Activated CD4-positive, alpha-beta memory T cell treated with anti-CD3 and anti-CD28 coated beads, Interleukin-2, amount 10 ng/mL, durations not matched to agents 7 days and 5 days (primary cell): ENCODE measurements around the gene FUNDC2. TPM values are rescaled to one million over a fixed set of nuclear protein-coding genes. Genes with fewer than 3 reads are reported as not detected.

Experiments used
- CTCF ChIA-PET: fragments of 350-600 bp; sonication (Branson Sonifier 250); formaldehyde crosslinking; loops from one replicate; lab custom pipeline; 2021; ENCODE audit warnings: antibody characterized with exemption, inconsistent platforms; lab: Charles Lee
- POLR2A ChIA-PET: fragments of 350-600 bp; sonication (Branson Sonifier 250); formaldehyde crosslinking; loops from one replicate; lab custom pipeline; 2021; ENCODE audit warnings: antibody characterized with exemption; lab: Charles Lee
- DNase-seq: peaks from one replicate; pipeline ENCODE4 v3.0.0-alpha.2; 2020
- H3K27ac Mint-ChIP-seq: one replicate; pipeline ENCODE4 v1.8.0; 2021; ENCODE audit warnings: mild to moderate bottlenecking, mixed read lengths
- H3K27me3 Mint-ChIP-seq: one replicate; pipeline ENCODE4 v1.8.0; 2021; ENCODE audit warnings: mixed read lengths
- H3K36me3 Mint-ChIP-seq: one replicate; pipeline ENCODE4 v1.8.0; 2021; ENCODE audit warnings: low read depth, mixed read lengths
- H3K4me1 Mint-ChIP-seq: one replicate; pipeline ENCODE4 v1.8.0; 2021; ENCODE audit warnings: mixed read lengths
- H3K4me3 Mint-ChIP-seq: one replicate; pipeline ENCODE4 v1.8.0; 2021; ENCODE audit warnings: mild to moderate bottlenecking, mixed read lengths
- H3K9me3 Mint-ChIP-seq: one replicate; pipeline ENCODE4 v1.8.0; 2021; ENCODE audit warnings: mixed read lengths
- total RNA-seq, 2 experiments: library from RNA; stranded (reverse); gene quantifications; one replicate each; pipeline ENCODE4 v1.2.3, GENCODE V29; 2021

Gene FUNDC2
- total RNA-seq, 2 experiments from 2014 or later: 45.7 to 49.9 TPM

DNA sequence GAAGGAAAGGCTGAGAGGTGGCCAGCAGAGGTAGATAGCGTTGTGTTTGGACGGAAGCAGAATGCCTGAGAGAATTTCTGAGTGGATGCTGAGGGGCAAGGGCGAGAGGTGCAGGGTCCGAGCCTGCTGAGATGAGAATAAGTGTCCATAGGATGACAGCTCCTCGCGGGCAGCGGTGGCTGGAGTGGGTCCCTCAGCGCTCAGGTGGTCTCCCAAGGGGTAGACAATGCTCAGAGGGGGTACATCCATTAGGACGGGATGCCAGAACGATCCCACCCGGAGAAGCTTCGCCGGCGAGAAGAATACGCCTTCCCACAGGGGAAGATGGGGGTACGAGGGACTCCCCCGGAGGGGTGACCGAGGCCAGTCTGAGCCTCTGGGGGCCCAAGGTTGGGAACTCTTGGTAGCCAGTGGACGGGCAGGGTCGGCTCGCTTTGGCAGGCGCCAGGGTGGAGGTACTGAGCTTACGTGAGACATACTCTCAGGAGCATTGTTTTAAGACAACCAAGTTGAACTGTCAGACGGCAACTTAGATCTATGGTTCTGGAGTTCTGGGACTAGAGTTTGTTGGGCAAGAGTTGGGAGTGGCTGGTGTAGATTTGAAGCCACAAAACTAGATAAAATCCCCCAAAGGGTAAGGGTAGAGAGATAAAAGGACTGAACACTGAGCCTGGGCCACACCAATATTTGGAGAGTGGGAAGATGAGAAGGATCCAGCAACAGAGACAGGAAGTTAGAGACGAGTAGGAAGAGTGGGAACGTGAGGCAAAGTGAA is 60.5 kb downstream of the FUNDC2 start:
- H3K4me3 Mint-ChIP-seq: no peak overlapping the region
- no peak for DNase-seq
- CTCF ChIA-PET: interaction anchor here (0.7 to 2.5 kb wide), 8 partner anchors 12 to 319 kb away, joined by 3 to 7 read pairs (median 5); no protein-coding TSS in a partner anchor
- peaks cover 3% of the 10 kb centered on the region for H3K4me1 Mint-ChIP-seq
- no peak overlapping the region for H3K27ac Mint-ChIP-seq
- H3K27me3 Mint-ChIP-seq: no peaks in the 10 kb centered on the region
- H3K9me3 Mint-ChIP-seq: no peaks in the 10 kb centered on the region
- peaks cover 31% of the 10 kb centered on the region for H3K36me3 Mint-ChIP-seq
- POLR2A ChIA-PET: no interaction called here

GRCh38 chrX:155094468-155095061 is 67.9 kb downstream of the FUNDC2 start:
- Mint-ChIP-seq H3K27ac (no peak overlapping the region), H3K4me1 (peaks cover 2% of the 10 kb centered on the region), H3K36me3 (peaks cover 32% of the 10 kb centered on the region), H3K4me3 (no peak overlapping the region), H3K27me3 (no peaks in the 10 kb centered on the region), H3K9me3 (no peaks in the 10 kb centered on the region)
- peak; percentile 19 for DNase-seq
- ChIA-PET CTCF (interaction anchor here (0.7 to 2.1 kb wide), 7 partner anchors 11 to 177 kb away, joined by 3 to 5 read pairs (median 4); partner anchors contain the start of gene VBP1), POLR2A (no interaction called here)

- no peak for DNase-seq
- Mint-ChIP-seq H3K9me3 (no peaks in the 10 kb centered on the region), H3K4me1 (no peaks in the 10 kb centered on the region), H3K27ac (no peak overlapping the region), H3K4me3 (no peak overlapping the region), H3K27me3 (no peaks in the 10 kb centered on the region), H3K36me3 (peaks cover 39% of the 10 kb centered on the region)
- ChIA-PET POLR2A (no interaction called here), CTCF (interaction anchor here (1.1 kb wide), 1 partner anchor 11 kb away, joined by 3 read pairs; no protein-coding TSS in a partner anchor)
Measured at GRCh38 chrX:155105919-155106318, 79.3 kb downstream of the FUNDC2 start.

DNA sequence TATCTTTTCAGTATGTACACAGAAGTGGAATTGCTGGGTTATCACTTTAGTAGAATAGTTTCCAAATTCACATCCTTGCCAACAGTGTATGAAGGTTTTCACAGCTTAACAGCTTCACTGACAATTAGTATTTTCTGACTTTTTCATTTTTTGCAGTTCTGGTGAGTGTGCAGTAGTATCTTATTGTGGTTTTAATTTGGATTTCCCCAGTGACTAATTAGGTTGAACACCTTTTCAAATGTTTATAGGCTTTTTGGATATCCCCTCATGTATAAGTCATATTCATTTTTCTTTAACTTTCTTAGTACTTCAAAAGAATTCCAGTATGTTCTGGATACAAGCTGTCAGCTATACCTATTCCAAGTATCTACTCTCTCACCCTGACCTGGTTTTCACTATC is 81.8 kb downstream of the FUNDC2 start:
- Mint-ChIP-seq H3K4me3 (no peak overlapping the region), H3K4me1 (no peaks in the 10 kb centered on the region), H3K27ac (no peak overlapping the region), H3K27me3 (no peaks in the 10 kb centered on the region), H3K36me3 (peaks cover 44% of the 10 kb centered on the region), H3K9me3 (no peaks in the 10 kb centered on the region)
- CTCF ChIA-PET: interaction anchor here (1.5 kb wide), 1 partner anchor 14 kb away, joined by 4 read pairs; no protein-coding TSS in a partner anchor
- DNase-seq: no peak
- POLR2A ChIA-PET: no interaction called here

Other genes with a start within 250 kb of the FUNDC2 start
- 10 to 100 TPM; 26.5 to 29.8 TPM for gene MPP1, start 221.4 kb upstream of the FUNDC2 start, total RNA-seq
- gene SMIM9, start 192.2 kb upstream of the FUNDC2 start, total RNA-seq: not detected
- 10 to 100 TPM; 61.8 to 63.4 TPM for gene F8A1, start 140.5 kb upstream of the FUNDC2 start, total RNA-seq
- 10 to 100 TPM in 1 of 2 experiments, 1 to 10 TPM in 1; 8.9 to 10.2 TPM for gene F8, start 4.1 kb upstream of the FUNDC2 start, total RNA-seq
- gene CMC4, start 44.3 kb downstream of the FUNDC2 start, total RNA-seq: 1 to 10 TPM; 4.8 to 5.9 TPM
- 10 to 100 TPM; 20.2 TPM for gene MTCP1, start 44.3 kb downstream of the FUNDC2 start, total RNA-seq
- gene BRCC3, start 44.7 kb downstream of the FUNDC2 start, total RNA-seq: 10 to 100 TPM; 23.5 to 25.2 TPM
- 10 to 100 TPM; 51.6 to 61.9 TPM for gene VBP1, start 189.6 kb downstream of the FUNDC2 start, total RNA-seq
- 10 to 100 TPM; 13.6 to 14.7 TPM for gene RAB39B, start 237.6 kb downstream of the FUNDC2 start, total RNA-seq